GM21515 (cell line): Measurements from ENCODE around the gene CIZ1.
A peak's percentile ranks its signal among the peaks of the same experiment; 100 is the strongest.

Source experiments
- ATAC-seq: cut with Tn5 transposase; IDR thresholded peaks from one replicate; pipeline ENCODE4 v1.9.1; 2021; ENCODE audit not compliant: unreplicated experiment

Gene CIZ1

GRCh38 chr9:128127568-128127989 is 63.8 kb downstream of the CIZ1 start, which contains the start of gene PTGES2:
PTGES2 (minus strand) TSS chr9:128127729; CDS start chr9:128127717, 12 bp downstream.
- peak; percentile 45 for ATAC-seq

GRCh38 chr9:128125580-128126354 is 65.6 kb downstream of the CIZ1 start:
- ATAC-seq, result no peak

DNA sequence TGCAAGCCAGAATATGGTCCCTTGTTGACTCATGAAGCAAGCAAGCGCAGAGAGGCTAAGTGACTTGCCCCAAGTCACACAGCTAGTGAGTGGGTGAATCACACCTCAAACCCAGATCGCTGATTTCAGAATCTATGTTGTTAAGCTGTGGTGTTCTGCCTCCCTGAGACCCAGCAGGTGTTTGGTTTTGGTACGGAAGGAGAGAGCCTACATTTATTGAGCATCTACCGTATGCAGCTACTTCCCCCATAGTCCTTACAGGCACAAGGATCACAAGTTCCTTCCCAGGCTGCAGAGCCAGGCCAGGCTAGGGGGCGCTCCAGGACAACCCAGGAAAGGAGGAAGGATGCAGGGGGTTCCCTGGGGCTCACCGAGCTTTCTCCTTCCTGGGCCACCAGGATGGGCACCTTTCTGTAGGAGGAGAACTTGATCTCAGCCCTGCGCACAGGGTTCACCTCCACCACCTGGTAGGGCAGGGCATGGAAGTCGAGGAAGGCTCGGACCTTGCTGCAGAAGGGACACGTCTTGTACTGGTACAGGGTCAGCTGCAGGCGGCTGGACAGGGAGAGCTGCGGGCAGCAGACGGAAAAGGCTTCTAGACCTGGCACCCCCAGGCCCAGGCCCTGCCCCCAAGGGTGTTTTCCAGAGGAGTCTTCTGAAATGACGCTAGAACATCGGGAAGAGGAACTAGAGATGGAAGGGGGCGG is 66.3 kb downstream of the CIZ1 start:
- no peak for ATAC-seq

- ATAC-seq, result no peak
Measured at GRCh38 chr9:128124451-128124850, 66.9 kb downstream of the CIZ1 start.

DNA sequence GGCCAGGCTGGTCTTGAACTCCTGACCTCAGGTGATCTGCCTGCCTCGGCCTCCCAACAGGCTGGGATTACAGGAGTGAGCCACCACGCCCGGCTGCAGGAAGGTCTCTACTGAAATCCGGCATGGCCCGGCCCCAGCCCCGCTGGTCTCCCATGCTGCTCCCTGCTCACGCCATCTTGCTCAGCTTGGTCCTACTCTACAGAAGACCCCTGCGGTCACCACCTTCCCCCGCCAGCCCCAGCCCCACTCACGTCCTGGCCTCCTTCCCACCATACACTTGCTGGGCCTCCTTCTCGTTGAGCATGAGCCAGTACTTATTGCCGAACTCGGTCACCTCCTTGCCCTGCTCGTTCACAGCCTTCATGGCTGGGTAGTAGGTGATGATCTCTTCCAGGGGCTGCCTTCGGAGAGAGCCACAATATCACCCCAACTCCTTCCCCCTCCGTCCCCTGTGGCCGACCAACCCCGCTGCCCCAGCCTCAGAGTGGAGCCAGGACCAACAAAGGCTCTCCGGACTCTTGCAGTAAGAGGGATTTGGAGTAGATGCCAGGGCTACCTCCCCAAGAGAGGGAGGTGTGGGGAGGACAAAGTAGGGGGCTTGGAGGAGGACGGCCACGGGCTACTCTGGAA is 67.8 kb downstream of the CIZ1 start:
- no peak for ATAC-seq

DNA sequence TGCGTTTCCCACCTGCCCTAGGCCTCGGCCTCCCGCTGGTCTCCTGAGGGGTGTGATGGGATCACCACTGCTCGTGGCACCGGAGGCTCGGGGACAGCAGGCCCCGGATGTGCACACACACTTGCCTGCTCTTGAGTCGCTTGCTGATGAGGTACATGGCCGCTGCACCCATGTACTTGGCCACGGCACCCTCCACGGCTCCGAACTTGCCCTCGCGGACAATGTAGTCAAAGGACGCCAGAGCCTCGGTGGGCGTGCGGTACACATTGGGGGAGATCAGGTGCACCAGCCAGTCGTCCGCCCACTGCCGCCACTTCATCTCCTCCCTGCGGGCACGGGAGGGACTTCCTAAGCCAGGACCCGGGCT is 68.6 kb downstream of the CIZ1 start:
- no peak for ATAC-seq

- ATAC-seq, result no peak
Measured at GRCh38 chr9:128121924-128122808, 69.2 kb downstream of the CIZ1 start.

DNA sequence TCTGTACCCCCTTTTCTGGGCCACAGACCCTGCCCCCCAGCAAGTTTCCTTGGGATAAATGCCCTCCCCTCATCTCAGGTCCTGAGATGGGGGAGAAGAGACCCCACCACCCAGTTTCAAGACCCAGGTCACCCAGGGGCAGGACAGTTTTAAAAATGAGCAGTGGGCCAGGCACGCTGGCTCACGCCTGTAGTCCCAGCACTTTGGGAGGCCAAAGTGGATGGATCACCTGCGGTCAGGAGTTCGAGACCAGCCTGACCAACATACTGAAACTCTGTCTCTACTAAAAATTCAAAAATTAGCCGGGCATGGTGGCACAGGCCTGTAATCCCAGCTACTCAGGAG is 69.9 kb downstream of the CIZ1 start:
- no peak for ATAC-seq

DNA sequence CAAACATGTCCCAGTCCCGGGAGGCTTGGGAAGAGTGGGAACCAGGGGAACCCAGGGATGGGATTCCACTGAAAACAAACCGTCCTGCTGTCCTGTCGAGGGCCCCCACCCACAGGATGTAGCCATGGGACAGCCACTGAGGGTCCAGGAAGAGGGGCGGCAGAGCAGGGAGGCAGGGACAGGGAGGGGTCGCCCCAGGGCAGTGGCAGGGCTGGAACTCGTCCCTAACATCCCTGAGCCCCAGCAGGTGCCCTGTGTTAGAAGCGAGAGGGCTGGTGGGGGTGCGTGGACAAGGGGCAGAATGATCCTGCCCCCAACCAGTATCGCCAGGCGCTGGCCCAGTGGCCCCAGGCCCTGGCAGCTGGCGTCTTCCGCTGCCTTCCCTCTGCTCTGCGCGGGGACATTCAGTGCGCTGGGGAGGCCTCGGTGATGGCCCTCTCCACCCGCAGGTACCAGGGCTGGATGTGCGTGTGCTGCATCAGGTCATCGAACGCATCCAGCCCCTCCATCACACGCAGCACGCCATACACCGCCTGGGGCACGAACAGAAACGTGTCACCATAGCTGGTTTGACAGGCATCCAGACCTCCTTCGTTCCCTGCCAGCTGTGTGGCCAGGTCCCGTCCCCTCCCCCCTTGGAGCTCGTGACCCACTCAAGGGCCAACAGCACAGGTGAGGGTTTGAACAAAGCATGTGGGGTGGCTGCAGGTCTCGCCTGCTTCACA is 70.5 kb downstream of the CIZ1 start:
- ATAC-seq, result no peak

DNA sequence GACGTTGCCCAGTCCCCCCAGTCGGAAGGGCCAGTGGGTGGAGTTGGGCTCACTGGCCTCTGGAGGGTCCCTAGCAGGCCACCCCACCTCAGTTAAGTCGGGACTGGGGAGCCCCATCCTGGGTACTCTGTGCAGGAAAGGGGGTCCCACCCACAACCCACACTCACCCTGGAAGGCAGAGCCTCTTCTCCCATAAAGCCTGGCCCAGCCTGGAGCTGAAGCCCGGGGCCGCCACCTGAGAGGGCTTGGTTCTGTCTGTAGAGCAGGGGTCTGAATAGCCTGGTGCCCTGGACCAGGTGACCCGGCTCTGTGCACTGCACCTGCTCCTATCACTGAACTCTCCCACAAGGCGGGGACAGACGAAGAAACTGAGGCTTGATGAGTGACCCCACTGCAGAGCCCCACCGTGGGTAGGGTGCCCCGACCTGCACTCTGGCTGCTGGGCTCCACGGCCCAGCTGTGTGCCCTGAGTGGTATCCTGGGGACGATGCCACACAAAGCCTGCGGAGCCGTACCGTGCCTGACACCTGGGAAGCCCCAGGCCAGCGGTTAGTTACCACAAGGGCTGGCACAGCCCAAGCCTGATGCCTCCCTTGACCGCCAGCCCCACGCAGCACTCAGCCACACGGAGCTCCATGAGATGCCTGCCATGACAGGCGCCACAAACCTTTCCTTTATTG is 71.2 kb downstream of the CIZ1 start:
- ATAC-seq, result no peak

- ATAC-seq, result no peak
Measured at GRCh38 chr9:128118971-128119665, 72.3 kb downstream of the CIZ1 start.

- ATAC-seq, result no peak
Measured at GRCh38 chr9:128118472-128118857, 72.9 kb downstream of the CIZ1 start.

DNA sequence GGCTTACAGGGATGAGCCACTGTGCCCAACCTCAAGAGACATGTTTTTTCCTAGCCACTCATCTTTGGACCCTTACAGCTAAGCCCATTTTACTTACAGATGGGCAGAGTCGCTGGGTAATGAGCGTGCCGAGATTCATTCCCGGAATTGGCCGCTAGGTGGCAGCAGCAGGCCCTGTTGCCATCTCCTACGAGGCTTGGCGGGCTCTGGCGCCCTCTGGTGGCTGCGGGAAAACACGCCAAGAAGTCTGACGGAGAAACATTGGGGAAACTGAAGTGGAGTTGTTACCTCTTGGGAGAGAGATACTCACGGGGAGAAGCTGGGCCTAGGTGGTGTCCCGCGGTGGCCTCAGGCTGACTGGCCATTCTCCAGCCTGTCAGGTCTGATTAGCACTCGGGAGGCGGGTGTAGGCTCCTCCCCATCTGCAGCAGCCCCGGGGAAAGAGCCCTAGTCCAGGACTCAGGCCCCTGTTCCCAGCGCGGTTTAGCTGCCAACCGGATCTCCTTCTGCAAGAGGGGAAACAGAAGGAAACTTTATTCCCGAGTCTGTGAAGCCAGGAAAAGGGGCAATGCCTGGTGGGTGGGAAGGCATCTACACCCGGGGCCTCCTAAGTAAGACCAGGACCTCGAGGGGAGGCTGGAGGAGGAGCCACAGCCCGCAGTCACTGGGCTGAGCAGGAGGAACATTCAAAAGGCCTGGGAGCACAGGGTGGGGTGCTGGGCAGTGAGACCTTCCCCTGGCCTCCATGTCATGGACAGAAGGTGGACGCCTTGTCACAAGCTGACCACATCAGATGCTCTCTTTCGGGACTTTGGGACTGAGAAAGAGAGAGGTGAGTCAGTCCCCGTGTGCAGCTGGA is 73.5 kb downstream of the CIZ1 start:
- peak; percentile 44 for ATAC-seq

DNA sequence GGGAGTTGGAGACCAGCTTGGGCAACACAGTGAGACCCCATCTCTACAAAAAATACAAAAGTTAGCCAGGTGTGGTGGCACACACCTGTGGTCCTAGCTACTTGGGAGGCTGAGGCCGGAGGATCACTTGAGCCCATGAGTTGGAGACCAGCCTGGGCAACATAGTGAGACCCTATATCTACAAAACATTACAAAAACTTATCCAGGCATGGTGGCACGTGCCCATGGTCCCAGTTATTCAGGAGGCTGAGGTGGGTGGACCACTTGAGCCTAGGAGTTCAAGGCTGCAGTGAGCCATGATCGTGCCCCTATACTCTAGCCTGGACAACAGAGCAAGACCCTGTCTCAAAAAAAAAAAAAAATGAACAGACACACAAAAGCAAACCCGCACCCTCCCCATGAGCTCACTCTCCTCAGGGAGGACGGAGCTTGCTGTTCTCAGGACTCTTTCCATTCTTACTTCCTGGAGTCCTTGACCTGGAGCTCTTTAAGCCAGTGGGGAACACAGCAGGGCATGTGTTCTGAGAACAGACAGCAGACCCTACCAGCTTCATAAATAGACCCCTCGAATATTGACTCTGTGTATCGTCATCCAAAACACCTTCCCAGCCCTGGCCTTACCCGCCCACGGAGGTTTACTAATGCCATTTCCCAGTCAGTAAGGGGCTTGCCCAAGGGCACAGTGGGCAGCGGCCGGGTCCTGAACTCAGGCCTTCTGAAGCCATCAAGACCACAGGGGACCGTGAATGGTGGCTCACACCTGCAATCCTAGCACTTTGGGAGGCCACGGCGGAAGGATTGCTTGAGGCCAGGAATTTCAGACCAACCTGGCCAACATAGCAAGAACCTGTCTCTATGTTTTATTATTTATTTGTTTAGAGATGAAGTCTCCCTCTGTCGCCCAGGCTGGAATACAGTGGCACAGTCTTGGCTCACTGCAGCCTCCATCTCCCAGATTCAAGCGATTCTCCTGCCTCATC is 75.0 kb downstream of the CIZ1 start:
- no peak for ATAC-seq
